Upper lobe of left lung (tissue), 4 donors: ENCODE data around the gene LRP1B.

ENCODE experiments used
- CTCF ChIP-seq, 6 experiments: fragments of 450-650 bp in 4 of 6; fragments of 200-600 bp in 2 of 6; sonication (generic) in 2 of 6; IDR thresholded peaks; one replicate each; pipeline ENCODE4 v1.5.1; 2016 to 2019; ENCODE audit warnings: antibody characterized with exemption in 6 of 6
- POLR2A ChIP-seq, 4 donors: fragments of 450-650 bp; IDR thresholded peaks; one replicate each; pipeline ENCODE4 v1.5.1; 2016 to 2017; ENCODE audit warnings: antibody characterized with exemption in 4 of 4, mild to moderate bottlenecking in 2 of 4
- POLR2AphosphoS5 ChIP-seq, 2 donors: sonication (generic); formaldehyde crosslinking; IDR thresholded peaks; one replicate each; pipeline ENCODE4 v1.5.1; 2017; ENCODE audit warnings: antibody characterized with exemption in 2 of 2

DNA sequence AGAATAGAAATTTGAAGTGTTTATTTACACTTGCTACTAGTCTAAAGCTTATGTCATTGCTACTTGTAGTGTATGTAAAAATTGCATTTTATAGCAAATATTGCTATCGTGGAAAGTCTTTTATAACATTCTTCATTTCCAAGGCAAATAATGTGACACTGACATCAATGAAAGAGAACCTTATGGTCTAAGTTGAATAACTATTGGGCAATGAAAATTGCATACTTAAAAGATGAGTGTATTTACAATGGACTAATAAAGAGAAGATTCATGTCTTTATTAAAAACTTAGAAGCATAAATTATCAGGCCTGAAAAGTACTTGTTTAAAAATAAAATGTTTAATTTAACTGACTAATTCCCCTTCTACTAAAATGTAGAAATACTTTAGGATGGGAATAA, 82.2 kb downstream of the LRP1B start:
- no peak for TF ChIP-seq POLR2A (IDR thresholded peaks at IDR 0.05)
- no peak for TF ChIP-seq CTCF (IDR thresholded peaks at IDR 0.05)
- no peak for TF ChIP-seq POLR2AphosphoS5 (IDR thresholded peaks at IDR 0.05)
